IMR-90 (cell line): ENCODE measurements around the gene TCHP.

ENCODE experiments used
- CHD1 ChIP-seq: IDR thresholded peaks from 2 replicates; pipeline ENCODE4 v1.6.1; 2012; ENCODE audit warnings: low read depth, low read length, improper control_type of control experiment
- CTCF ChIP-seq: conservative IDR thresholded peaks from 2 replicates; pipeline ENCODE4 v1.5.1; 2012; ENCODE audit warnings: mild to moderate bottlenecking, low read depth, low read length, improper control_type of control experiment
- MAZ ChIP-seq: IDR thresholded peaks from 2 replicates; pipeline ENCODE4 v1.6.1; 2012; ENCODE audit warnings: low read depth, mild to moderate bottlenecking, low read length, improper control_type of control experiment, moderate library complexity, borderline replicate concordance
- MXI1 ChIP-seq: IDR thresholded peaks from 2 replicates; pipeline ENCODE4 v1.6.1; 2012; ENCODE audit warnings: low read depth, mild to moderate bottlenecking, low read length, moderate library complexity, borderline replicate concordance
- NFE2L2 ChIP-seq: fragments of 150-350 bp; IDR thresholded peaks from 2 replicates; pipeline ENCODE4 v1.6.1; 2016; ENCODE audit warnings: low read depth, mild to moderate bottlenecking, low read length
- POLR2A ChIP-seq: IDR thresholded peaks from 2 replicates; pipeline ENCODE4 v1.6.1; 2012; ENCODE audit warnings: mild to moderate bottlenecking, low read depth, low read length
- RAD21 ChIP-seq: IDR thresholded peaks from 2 replicates; pipeline ENCODE4 v1.6.1; 2012; ENCODE audit warnings: low read length, improper control_type of control experiment
- RCOR1 ChIP-seq: IDR thresholded peaks from 2 replicates; pipeline ENCODE4 v1.6.1; 2012; ENCODE audit warnings: mild to moderate bottlenecking, low read length, improper control_type of control experiment; ENCODE audit not compliant: insufficient replicate concordance
- SMC3 ChIP-seq: fragments of 150-350 bp; IDR thresholded peaks from 2 replicates; pipeline ENCODE4 v1.6.1; 2016; ENCODE audit warnings: low read depth, mild to moderate bottlenecking, antibody characterized with exemption, low read length, moderate library complexity
- TF ChIP-seq, protein P1 (sequence below): fragments of 150-350 bp; IDR thresholded peaks from 2 replicates; pipeline ENCODE4 v1.6.1; 2016; ENCODE audit warnings: low read depth, mild to moderate bottlenecking, low read length, moderate library complexity, borderline replicate concordance

GRCh38 chr12:109861689-109862314, 38.3 kb upstream of the TCHP start:
- TF ChIP-seq POLR2A: no peak
- no peak for TF ChIP-seq CTCF
- no peak for TF ChIP-seq RCOR1
- TF ChIP-seq CHD1: no peak
- no peak for TF ChIP-seq RAD21
- TF ChIP-seq SMC3: no peak
- TF ChIP-seq NFE2L2: no peak
- TF ChIP-seq MAZ: no peak
- TF ChIP-seq MXI1: no peak
- TF ChIP-seq, protein P1, sequence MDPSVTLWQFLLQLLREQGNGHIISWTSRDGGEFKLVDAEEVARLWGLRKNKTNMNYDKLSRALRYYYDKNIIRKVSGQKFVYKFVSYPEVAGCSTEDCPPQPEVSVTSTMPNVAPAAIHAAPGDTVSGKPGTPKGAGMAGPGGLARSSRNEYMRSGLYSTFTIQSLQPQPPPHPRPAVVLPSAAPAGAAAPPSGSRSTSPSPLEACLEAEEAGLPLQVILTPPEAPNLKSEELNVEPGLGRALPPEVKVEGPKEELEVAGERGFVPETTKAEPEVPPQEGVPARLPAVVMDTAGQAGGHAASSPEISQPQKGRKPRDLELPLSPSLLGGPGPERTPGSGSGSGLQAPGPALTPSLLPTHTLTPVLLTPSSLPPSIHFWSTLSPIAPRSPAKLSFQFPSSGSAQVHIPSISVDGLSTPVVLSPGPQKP: no peak
